Keratinocyte (primary cell): ENCODE results near the gene TAF1C.

Source experiments
- CTCF ChIP-seq, 3 experiments: IDR thresholded peaks in 1 of 3; conservative IDR thresholded peaks in 1 of 3; optimal IDR thresholded peaks in 1 of 3; 2 replicates in 2 of 3; 3 replicates in 1 of 3; pipeline versions ENCODE3 to v1.5.1; 2011; ENCODE audit warnings: low read length in 3 of 3, mild to moderate bottlenecking in 3 of 3, moderate library complexity in 2 of 3, control low read depth in 1 of 3, inconsistent platforms in 1 of 3; ENCODE audit not compliant: insufficient read depth in 2 of 3; ENCODE audit errors: extremely low read depth in 1 of 3
- EZH2 ChIP-seq: IDR thresholded peaks from one replicate; pipeline ENCODE4 v1.6.1; 2012; ENCODE audit warnings: inconsistent platforms, mild to moderate bottlenecking, low read length, moderate library complexity

GRCh38 chr16:84197466-84198128, 10.7 kb upstream of the TAF1C start:
- TF ChIP-seq CTCF (optimal IDR thresholded peaks at IDR 0.05 in 1 of 3, IDR thresholded peaks at IDR 0.05 in 1 of 3, conservative IDR thresholded peaks at IDR 0.05 in 1 of 3; ENCODE audit: extremely low read depth in 1 of 3, insufficient read depth in 2 of 3, low read length in 3 of 3), result no peak
- no peak for TF ChIP-seq EZH2
